ENCODE results near the gene FADS3.

- TF ChIP-seq PRDM15 (CRISPR knock-in tag; IDR thresholded peaks at IDR 0.05) (no peak), ATF2 (CRISPR knock-in tag; IDR thresholded peaks at IDR 0.05; ENCODE audit: borderline replicate concordance, low read depth) (no peak), CTCF (IDR thresholded peaks at IDR 0.05) (no peak), MAX (CRISPR knock-in tag; IDR thresholded peaks at IDR 0.05) (no peak), HMGXB4 (CRISPR knock-in tag; IDR thresholded peaks at IDR 0.05) (no peak), ZNF121 (CRISPR knock-in tag; IDR thresholded peaks at IDR 0.05) (no peak), FOXP4 (CRISPR knock-in tag; IDR thresholded peaks at IDR 0.05) (no peak), ATF3 (CRISPR knock-in tag; conservative IDR thresholded peaks at IDR 0.05) (no peak), STAT6 (CRISPR knock-in tag; conservative IDR thresholded peaks at IDR 0.05; ENCODE audit: low read depth) (no peak), SP1 (CRISPR knock-in tag; conservative IDR thresholded peaks at IDR 0.05) (no peak)
Observed at GRCh38 chr11:61854206-61854895, 37.0 kb downstream of the FADS3 start.
